NCI-H526 (cell line): Measurements from ENCODE around the gene CXorf58.
"Not testable (repeated sequence)": the region's sequence is repeated elsewhere in the genome, so short reads cannot be mapped to it uniquely, and the experiment has no call there.

ENCODE experiments used
- DNase-seq, 2 experiments: peaks; one replicate each; lab custom pipeline; 2025; lab: John Stamatoyannopoulos, UW

The CXorf58 gene

DNA sequence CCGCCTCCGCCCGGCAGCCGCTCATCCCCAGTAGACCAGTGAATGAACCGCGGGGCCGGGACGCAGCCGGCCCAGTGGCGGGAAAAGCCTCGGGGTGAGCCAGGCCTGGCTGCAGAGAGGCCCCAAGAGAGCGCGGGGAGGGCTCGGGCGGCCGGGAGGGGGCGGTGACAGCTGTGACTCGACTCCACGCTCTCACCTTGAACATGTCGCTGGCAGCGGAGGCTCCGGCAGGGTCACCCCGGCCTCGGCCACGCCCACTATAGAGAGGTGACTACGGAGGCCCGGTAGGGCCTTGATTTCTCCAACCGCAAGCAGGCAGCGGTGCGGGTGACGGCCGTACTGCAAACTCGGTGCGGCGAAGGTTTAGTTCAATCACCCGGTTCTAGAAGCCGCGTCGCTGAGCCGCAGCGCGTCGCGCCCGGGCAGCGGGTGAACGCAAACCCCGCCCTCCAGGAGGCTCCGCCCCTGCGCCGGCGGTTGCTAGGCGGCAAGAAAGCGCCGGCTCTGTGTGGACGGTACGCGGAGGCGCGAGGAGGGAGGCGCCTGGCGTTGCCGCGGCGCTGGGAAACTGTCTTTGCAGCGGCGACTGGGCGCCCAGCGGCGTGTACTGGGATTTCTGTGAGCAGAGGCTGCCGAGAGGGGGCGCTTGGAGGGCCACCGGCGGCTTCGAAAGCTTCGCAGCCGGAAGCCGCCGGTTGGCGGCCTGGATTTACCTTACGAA, at the start of gene CXorf58, which contains the start of gene APOO:
Gene CXorf58 (plus strand): TSS at position 509 of the 721 bp plus-strand sequence. CDS start 2,297 bp downstream, outside the sequence.
Gene APOO (minus strand): TSS at position 441 of the 721 bp plus-strand sequence. CDS start 236 bp downstream, at position 205.
- peak; percentile 98 for DNase-seq

GRCh38 chrX:23859238-23859637, 48.6 kb upstream of the CXorf58 start:
- DNase-seq = not testable (repeated sequence)

DNA sequence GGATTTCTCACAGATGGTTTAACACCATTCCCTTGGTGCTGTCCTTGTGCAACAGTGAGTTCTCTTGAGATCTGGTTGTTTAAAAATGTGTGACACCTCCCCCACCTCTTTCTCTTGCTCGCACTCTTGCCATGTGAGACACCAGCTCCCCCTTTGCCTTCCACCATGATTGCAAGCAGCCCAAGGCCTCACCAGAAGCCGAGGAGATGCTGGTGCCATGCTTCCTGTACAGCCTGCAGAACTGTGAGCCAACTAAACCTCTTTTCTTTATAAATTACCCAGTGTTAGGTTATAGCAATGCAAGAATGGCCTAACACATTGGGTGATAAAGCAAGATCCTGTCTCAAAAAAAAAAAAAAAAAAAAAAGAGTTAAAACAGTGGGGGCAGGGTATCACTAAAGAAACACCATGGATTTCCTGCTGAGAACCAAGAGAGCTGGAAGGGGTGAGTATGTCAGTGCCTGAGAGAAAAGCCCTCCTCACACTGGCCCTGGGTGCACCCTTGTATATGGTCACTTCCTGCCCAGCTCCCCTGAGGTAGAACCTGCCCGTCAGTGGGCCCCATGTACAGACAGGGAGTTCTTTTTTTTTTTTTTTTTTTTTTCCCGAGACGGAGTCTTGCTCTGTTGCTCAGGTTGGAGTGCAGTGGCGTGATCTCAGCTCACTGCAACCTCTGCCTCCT, 46.5 kb upstream of the CXorf58 start:
- DNase-seq = no peak

GRCh38 chrX:23861952-23862351, 45.9 kb upstream of the CXorf58 start:
- not testable (repeated sequence) for DNase-seq

DNA sequence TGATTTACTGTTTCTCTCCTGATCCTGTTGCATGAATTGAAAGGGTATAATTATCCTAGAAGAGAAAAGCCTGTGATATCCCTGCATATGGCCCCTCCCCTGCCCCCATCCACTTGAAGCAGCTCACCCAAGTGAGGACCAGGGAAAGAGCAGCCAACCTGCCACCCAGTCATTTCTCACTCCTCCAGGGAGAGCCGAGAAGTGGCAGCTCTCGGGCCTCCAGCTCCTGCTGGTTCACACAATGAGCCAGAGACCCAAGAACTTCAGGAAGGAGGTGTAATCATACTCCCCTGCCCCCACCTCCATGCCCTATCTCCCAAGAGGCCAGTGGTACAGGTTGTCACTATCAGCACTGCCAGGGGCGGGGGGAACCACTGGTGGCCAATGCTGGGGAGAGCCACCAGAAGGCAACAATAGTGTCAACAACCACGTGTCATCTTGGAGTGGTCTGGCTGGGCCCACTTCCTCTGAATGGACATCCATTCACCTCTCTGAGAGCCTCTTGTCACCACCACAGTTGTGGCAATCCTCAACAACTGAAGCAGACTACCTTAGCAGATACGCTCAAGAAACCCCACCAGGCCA, 43.0 kb upstream of the CXorf58 start:
- DNase-seq = no peak

DNA sequence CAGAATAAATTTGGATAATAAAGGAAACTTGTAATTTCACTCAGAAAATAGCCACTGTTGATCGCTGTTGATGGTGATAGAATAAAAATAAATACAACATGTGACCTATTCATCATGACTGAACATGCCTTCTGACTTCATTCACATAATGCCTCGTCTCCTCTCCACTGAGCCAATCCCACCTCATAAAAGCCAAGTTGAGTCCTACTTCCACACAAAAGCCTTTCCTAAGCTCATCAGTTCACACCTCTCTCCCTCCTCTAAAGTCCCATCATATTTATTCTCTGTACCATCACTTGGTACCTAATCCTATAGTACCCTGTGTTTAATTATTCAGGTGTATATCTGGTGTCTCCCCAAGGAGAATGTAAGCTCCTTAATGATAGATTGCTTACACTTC, 37.8 kb upstream of the CXorf58 start:
- no peak for DNase-seq

DNA sequence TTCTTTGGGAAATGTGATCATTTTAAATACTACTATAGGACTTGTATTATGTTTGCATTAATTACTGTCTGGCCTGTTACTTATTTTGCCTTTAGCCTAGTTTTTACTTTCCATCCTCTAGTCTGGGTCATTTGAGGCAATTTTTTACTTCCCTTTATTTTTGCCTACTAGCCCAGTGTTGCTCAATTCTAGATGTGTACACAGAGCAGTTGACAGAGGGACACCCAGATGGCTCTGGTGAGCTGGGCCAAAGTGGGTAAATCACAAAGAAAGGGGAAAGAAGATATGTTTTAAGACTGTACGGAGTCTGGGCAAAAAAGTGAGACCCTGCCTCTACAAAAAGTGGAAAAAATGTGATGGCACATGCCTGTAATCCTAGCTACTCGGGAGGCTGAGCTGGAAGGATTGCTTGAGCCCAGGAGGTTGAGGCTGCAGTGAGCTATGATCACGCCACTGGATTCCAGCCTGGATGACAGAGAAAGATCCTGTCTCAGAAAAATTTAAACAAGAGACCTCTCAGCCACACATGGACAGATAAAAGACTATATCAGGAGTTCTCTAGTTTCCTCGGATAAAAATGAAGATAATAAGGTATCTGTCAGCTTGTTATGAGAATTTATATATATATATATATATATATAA, 35.8 kb upstream of the CXorf58 start:
- no peak for DNase-seq

- peak in 1 of 2 experiments; percentile 14 for DNase-seq
Observed at GRCh38 chrX:23879380-23880090, 28.3 kb upstream of the CXorf58 start.

DNA sequence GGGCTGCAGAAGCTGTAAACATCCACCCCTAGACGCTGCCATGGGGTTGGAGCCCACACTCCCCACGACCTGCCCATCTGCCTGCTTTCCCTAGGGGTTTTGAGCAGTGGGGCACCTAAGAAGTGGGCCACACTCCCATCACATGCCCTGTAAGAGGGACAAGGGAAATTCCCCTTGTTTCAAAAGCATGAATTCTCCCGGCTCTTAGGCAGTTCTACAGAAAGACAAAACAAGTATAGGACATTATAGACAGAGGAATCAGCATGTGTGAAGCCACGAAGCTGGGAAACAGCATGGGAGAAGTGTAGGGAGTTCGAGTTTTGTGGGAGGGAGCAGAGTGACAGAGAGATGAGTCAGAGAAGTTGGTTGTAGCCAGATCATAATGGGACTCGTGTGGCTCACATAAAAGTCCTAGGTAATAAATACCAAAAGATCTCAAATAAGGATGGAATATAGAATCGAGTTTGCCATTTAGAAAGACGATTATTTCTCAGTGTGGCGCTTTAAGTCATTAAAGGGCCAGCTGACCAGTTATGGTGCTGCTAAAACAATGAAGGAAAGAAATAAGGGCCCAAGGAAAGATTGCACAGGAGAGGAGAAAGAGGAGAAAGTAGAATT, 24.0 kb upstream of the CXorf58 start:
- DNase-seq = no peak

- no peak for DNase-seq
Observed at GRCh38 chrX:23884427-23885024, 23.3 kb upstream of the CXorf58 start.

DNA sequence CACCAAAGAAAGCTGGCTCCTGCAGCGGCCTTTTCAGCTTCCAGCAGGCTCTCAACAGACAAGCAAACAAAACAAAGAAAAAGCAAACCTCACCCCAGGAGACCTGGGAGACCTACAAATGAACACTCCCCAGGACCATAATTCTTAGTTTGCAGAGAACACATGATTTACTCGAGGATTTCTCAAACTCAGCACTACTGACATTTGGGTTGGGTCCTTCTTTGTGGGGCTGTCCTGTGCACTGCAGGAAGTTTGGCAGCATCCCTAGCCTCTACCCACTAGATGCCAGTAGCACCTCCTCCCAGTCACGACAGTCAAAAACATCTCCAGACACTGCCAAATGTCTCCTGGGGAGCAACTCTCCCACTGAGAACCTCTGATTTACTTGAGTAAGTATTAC, 22.0 kb upstream of the CXorf58 start:
- DNase-seq = no peak

DNA sequence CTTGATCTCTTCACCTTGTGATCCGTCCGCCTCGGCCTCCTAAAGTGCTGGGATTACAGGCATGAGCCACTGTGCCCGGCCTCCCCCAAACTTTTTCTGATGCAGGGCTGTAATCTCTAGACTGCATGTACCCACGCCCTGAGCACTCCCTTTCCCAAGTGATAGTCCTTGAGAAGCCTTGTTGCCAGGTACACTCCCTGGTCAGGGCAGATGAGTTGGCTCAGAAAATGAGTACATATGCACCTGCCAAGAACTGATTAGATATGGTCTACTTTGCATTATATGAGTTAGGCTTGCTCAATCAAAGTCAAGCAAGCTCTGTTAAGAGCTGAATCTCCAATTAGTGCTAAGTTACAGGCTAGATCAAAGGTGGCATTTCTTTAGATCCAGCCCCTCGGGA, 20.4 kb upstream of the CXorf58 start:
- DNase-seq = no peak

DNA sequence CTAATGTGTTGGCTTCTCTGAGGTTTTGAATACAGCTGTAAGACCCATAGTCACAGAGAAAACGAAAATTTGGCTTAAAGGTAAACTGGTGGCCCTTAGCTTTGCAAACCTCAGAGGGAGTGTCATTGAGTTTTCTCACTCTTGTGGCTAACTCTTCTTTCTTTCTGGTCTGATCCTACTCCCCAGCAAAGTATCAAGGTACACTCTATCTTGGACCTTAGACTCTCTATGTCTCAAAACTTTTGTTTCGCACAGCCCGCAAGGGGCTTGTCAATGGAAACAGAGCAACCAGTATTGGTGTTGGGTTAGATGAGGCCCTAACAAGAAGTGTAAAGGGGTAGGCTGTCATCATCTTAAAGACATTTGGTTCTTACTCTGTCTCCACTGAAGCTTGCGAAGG, 19.9 kb upstream of the CXorf58 start:
- DNase-seq = no peak

DNA sequence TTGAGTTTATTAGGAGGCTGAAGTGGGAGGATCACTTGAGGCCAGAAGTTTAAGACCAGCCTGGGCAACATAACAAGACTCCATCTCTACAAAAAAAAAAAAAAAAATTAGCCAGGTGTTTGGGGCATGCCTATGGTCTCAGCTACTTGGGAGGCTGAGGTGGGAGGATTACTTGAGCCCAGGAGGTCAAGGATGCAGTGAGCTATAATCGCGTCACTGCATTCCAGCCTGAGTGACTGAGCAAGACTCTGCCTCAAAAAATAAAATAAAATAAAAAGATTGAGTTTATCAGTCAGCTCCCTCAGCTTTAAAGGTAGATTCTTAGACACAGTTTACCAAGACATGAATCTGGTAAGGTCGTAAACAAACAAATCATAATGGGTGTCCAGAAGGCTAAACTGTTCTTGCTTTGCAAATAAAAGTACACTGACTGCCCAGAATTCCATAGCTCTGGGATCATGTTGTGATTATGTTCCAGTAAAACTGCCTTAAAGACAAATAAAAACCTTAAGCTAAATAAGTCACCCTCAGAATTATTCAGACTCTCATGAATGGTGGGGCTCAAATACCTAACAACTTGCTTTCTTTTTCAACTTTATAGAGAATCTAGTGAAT, 18.8 kb upstream of the CXorf58 start:
- no peak for DNase-seq

DNA sequence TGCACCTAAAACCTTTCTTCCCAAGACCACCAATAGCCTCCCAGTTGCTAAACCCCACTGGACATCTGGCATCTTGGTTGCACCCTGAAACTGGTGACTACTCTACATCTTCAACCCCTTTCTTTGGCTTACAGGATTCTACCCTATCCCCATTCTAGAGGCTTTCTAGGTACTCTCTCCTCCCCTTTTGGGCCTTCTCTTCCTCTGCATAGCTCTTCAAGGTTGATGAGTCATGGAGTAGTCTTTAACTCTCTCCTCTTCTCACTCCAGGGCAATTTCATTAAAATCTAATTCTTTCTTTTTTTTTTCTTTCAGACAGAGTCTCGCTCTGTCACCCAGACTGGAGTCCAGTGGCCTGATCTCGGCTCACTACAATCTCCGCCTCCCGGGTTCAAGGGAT, 16.9 kb upstream of the CXorf58 start:
- DNase-seq = no peak

DNA sequence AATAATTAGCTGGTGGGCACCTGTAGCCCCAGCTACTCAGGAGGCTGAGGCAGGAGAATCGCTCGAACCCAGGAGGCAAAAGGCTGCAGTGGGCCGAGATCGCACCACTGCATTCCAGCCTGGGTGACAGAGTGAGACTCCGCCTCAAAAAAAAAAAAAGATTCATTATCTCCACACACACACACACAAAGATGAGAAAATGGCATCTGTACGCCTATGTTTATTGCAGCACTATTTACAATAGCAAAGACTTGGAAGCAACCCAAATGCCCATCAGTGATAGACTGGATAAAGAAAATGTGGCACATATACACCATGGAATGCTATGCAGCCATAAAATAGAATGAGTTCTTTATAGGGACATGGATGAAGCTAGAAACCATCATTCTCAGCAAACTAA, 12.8 kb upstream of the CXorf58 start:
- DNase-seq = not testable (repeated sequence)

- not testable (repeated sequence) for DNase-seq
Observed at GRCh38 chrX:23896539-23896938, 11.3 kb upstream of the CXorf58 start.

GRCh38 chrX:23896981-23897380, 10.8 kb upstream of the CXorf58 start:
- no peak for DNase-seq

DNA sequence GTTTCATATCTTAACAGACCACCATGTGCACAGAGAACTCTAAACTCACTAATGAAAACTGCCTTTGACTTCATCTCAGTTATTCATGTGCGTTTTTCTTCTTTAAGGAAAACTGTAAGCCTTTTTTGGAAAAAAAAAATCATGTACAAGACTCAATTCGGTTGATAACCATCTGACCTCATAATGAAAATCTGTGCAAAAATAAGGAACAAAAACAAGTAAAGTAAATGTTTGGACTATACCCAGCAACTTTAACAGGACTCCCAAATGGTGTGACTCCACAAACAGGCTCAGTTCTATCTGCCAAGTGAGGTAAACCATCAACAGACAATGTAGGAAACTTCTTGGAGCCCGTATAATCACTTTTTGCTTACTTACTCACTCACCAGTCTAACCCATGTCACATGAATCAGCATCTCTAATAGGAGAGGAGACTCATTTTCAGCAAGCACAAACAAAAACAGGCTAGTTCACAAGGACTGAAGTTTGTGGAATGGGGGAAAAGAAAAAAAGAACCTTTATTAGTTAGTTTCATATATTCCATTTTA, 9.3 kb upstream of the CXorf58 start:
- no peak for DNase-seq

DNA sequence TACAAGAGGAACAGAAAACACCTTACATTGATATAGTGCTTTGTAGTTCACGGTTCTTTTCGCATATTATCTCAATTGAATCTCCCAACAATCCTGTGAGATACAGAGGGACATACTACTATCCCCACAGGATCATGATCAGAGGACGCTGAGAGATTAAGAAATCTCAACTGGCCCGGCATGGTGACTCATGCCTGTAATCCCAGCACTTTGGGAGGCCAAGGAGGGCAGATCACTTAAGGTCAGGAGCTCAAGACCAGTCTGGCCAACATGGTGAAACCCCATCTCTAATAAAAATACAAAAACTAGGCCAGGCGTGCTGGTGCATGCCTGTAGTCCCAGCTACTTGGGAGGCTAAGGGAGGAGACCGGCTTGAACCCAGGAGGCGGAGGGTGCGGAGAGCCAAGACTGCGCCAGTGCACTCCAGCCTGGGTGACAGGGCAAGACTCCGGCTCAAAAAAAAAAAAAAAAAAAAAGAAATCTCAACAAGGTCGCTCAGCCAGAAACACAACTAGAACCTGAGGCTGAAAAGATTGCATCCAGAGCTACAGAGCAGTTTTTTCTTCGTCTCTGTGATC, 7.5 kb upstream of the CXorf58 start:
- DNase-seq = no peak
